ENCODE results near the gene IL17RC.
A peak's percentile ranks its signal among the peaks of the same experiment; 100 is the strongest.
"Not testable (repeated sequence)": the region's sequence is repeated elsewhere in the genome, so short reads cannot be mapped to it uniquely, and the experiment has no call there.

IL17RC gene

DNA sequence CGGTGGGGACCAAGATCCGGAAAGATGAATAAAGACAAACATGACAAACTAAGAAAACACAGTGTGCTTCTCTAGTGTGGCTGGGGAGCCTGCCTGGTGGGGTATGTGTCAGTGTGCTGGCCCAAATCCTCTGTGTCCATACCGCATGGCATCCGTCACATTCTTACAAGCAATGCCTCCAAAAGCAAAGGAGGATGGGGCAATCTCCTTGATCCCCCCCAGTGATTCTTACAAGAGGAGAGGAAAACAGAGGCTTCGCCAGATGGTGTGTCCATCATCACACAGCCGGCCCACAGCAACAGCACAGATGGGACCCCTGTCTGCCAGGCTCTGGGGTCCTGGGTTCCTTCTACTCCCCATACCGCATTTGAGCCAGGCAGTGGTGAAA, 558 bp upstream of the IL17RC start:
- no peak for DNase-seq

- no peak for DNase-seq
Measured at GRCh38 chr3:9917820-9918219, 922 bp downstream of the IL17RC start.

- DNase-seq = no peak
Measured at GRCh38 chr3:9918261-9919038, 1.6 kb downstream of the IL17RC start.

DNA sequence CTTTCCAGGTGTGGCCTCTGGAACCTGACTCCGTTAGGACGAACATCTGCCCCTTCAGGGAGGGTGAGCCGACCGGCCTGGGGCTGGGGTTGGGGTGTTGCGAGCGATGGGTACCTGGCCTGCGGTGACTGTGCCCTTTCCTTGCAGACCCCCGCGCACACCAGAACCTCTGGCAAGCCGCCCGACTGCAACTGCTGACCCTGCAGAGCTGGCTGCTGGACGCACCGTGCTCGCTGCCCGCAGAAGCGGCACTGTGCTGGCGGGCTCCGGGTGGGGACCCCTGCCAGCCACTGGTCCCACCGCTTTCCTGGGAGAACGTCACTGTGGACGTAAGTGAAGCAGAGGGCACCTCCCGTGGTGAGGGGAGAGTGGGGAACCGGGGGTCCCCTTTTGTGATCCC, 11.3 kb downstream of the IL17RC start:
- no peak for DNase-seq

DNA sequence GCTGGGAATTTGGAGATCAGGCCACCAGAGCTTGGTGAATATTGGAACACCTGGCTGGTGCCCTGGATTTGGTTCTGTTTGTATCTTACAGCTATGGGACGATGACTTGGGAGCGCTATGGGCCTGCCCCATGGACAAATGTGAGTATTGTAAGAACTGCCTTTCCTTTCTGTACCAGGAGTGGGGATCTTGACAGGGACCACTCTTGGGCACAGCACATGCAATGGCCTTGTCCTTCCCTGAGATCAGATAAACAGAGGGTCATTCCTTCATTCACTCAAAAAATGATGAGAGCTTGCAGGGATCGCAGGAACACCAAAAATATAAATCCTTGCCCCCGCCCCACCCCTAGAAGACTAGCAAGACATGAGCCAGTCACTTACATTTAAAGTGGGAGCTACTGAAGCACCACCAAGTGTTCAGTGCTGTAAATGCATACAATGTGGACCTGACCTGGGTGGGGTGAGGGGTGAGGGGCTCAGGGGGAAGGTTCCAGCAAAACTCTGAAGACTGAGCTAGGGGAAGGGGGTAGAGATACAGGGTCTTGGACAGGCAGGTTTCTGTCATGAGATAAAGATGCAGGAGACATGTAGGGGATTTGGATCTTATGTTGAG, 14.0 kb downstream of the IL17RC start:
- no peak for DNase-seq

- DNase-seq = no peak
Measured at GRCh38 chr3:9932535-9932842, 15.6 kb downstream of the IL17RC start.

- DNase-seq = peak; percentile 74 to 89 (median 82)
Measured at GRCh38 chr3:9932843-9933560, 16.1 kb downstream of the IL17RC start.

DNA sequence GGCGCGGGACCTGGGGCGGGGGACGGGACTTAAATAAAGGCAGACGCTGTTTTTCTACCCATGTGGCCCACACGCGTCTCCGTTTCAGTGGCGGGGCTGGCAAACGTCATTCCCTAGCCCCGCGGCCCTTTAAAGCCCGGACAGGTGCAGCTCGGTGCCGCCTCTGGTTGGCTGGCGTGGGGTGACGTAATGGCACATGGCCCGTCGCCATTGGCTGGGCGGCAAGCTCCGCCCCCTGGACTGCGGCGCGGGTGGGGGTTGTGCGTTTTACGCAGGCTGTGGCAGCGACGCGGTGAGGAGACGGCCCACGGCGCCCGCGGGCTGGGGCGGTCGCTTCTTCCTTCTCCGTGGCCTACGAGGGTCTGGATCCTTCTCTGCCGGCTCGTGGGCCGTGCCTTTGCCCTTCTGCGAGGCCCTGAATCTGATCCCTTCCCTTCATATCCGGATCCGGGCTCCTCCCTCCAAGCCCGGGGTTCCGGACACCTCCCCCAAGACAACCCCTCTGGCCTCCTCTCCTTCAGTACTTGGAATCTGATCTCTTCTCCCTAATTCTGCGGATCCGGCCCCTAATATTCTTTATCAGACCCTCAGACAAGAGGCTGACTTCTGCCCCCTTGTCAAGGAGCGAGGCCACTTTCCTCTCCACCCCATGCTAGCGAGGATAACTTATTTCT, 16.8 kb downstream of the IL17RC start, which contains the start of gene CRELD1:
Gene CRELD1 (plus strand): TSS at position 274 of the 674 bp plus-strand sequence. CDS start 605 bp downstream, outside the sequence.
- peak; percentile 96 to 98 (median 96) for DNase-seq

- peak in 3 of 6 experiments; percentile 38 to 52 (median 45) for DNase-seq
Measured at GRCh38 chr3:9934235-9934621, 17.3 kb downstream of the IL17RC start.

DNA sequence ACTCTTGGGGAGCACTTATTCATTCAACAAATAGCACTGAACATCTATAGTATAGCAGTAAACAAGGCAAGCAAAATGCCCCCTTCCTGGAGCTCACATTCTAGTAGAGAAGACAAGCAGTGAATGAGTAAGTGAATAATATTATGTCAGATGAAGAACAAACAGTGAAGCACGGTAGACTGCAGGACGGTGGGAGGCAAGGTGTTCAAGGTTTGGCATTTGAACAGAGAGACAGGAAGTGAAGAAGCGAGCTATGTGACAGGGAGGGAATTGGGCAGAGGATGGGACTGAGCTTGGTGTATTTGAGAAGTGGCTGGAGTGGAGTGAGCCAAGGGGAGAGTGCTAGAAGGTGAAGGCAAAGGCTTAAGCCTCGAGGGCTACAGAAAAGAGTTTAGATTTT, 18.1 kb downstream of the IL17RC start:
- no peak for DNase-seq

DNA sequence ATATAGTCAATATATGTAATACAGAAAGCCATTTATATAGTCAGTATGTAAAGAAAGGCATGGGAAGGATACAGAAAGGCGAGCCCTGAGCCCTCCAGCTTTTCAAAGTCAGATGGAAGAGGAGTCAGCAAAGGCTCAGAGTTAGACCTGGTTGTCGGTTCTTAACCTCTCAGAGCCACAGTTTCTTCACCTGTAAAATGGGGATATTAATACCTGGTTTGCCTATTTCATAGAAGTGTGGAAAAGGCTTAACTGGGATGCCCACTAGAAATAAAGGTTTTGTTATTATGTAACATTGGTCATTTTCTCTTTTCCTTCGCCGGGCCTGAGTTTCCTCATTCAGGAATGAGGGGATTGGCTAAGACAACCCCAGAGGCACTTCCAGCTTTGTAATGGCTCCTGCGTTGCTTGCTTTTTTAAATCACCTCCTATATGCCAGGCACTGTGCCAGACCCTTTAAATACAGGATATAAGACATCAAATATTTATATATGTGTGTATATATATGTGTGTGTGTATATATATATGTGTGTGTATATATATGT, 19.1 kb downstream of the IL17RC start:
- no peak for DNase-seq

GRCh38 chr3:9937486-9938238, 20.8 kb downstream of the IL17RC start:
- DNase-seq = no peak

- DNase-seq = no peak
Measured at GRCh38 chr3:9938966-9939365, 22.1 kb downstream of the IL17RC start.

GRCh38 chr3:9939906-9940305, 23.0 kb downstream of the IL17RC start:
- not testable (repeated sequence) for DNase-seq

DNA sequence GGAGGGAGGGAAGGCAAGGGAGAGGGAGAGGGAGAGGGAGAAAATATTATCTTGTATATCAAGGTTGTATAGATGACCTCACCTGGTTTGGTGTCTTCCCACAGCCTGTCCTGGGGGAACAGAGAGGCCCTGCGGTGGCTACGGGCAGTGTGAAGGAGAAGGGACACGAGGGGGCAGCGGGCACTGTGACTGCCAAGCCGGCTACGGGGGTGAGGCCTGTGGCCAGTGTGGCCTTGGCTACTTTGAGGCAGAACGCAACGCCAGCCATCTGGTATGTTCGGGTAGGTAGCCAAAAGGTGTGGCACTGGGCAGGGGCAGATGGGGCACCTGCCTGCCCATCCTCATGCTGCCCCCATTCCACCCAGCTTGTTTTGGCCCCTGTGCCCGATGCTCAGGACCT, 23.8 kb downstream of the IL17RC start:
- DNase-seq = no peak

DNA sequence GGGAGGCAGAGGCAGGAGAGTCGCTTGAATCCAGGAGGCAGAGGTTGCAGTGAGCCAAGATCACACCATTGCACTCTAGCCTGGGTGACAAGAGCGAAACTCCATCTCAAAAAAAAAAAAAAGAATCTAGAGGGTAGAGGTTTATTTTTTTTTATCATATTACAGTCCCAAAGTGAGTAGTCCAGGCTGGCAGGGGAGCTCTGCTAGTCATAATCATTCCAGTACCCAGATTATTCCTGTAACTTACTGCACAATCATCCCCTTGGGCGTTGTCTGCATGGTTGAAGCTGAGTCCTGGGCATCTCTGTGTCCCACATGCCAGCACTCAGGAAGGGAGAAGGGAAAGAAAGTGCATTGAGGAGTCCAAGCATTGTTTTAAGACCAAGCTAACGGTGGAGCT, 25.3 kb downstream of the IL17RC start:
- no peak for DNase-seq

DNA sequence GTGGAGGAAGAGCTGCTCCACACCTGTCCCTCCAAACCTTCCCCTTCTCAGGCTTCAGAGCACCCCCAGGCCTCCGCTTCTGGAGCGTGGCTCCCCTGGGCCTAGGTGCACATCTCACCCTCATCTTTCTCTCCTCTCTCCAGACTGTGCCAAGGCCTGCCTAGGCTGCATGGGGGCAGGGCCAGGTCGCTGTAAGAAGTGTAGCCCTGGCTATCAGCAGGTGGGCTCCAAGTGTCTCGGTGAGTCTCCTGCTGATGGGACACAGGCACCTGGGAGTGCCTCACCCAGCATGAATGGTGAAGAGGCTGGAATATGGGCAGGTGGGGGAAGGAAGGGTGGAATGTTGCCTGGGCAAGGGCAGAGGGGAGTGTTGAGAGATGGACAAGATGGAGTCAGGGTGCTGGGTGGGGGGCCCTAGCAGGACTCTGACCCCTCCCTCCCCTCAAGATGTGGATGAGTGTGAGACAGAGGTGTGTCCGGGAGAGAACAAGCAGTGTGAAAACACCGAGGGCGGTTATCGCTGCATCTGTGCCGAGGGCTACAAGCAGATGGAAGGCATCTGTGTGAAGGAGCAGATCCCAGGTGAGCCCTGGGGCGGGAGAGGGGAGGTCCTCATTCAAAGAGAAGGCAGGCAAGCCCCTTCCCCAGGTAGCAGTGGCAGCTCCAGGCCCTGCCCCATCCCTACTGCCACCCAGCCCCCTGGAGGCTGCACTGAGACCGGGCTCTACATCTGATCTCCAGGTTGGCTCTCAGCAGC, 26.2 kb downstream of the IL17RC start:
- no peak for DNase-seq

- DNase-seq = no peak
Measured at GRCh38 chr3:9944271-9944670, 27.4 kb downstream of the IL17RC start.

GRCh38 chr3:9945358-9945757, 28.5 kb downstream of the IL17RC start:
- DNase-seq = no peak

GRCh38 chr3:9946112-9947024, 29.5 kb downstream of the IL17RC start:
- DNase-seq = peak; percentile 53 to 86 (median 66)
